HFF-Myc (cell line): ENCODE results near the gene HOXA2.
A peak's percentile ranks its signal among the peaks of the same experiment; 100 is the strongest.

Source experiments
- DNase-seq: peaks from one replicate; pipeline ENCODE4 v3.0.0-alpha.2; 2011; ENCODE audit warnings: low read depth; ENCODE audit errors: extremely low read depth
- H3K4me3 ChIP-seq: replicated peaks from 2 replicates; pipeline ENCODE4 v1.5.1; 2011; ENCODE audit warnings: low read depth, mild to moderate bottlenecking, control low read depth, low read length
- TF ChIP-seq, protein P1 (sequence below): IDR thresholded peaks from 2 replicates; pipeline ENCODE4 v1.5.1; 2012; ENCODE audit warnings: mild to moderate bottlenecking, low read depth, low read length, control low read depth; ENCODE audit errors: missing control alignments

The HOXA2 gene

DNA sequence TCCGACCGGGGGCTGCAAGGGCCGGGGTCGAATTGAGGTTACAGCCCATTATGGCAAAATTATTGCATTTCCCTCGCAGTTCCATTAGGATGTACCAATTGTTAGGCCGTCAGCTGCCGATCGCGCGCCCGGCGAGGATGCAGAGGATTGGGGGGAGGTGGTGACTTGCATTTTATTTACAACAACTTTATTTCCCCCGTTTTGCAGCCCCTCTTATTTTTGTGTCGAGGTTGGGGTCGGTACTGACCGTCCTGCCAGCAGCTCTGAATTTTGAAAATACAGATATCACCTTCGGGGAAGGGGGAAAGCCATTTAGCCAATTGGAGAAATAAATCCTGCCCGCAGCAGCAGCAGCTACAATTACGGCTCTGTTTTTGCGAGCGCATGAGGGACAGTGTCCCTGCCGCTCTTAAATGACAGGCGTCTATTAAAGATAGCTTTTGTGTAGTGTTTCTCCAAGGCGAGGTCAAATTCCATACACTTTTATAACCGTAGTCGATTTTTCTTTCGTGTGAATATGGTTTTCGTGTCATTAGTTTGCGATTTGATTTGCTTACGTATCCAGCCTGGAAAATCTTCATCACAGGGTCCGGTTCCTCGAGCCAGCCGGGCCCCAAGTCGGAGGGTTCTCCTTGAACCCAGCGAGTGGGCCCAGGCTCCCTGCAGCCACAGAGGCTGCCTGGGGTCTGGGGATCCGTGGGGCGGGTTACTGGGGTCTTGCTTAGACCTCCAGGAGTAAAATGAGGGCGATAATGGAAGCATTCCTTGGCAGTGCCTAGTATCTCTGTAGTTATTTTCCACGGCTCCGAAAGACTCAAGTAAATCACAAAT, 41.7 kb upstream of the HOXA2 start:
- TF ChIP-seq, protein P1, sequence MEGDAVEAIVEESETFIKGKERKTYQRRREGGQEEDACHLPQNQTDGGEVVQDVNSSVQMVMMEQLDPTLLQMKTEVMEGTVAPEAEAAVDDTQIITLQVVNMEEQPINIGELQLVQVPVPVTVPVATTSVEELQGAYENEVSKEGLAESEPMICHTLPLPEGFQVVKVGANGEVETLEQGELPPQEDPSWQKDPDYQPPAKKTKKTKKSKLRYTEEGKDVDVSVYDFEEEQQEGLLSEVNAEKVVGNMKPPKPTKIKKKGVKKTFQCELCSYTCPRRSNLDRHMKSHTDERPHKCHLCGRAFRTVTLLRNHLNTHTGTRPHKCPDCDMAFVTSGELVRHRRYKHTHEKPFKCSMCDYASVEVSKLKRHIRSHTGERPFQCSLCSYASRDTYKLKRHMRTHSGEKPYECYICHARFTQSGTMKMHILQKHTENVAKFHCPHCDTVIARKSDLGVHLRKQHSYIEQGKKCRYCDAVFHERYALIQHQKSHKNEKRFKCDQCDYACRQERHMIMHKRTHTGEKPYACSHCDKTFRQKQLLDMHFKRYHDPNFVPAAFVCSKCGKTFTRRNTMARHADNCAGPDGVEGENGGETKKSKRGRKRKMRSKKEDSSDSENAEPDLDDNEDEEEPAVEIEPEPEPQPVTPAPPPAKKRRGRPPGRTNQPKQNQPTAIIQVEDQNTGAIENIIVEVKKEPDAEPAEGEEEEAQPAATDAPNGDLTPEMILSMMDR: no peak
- DNase-seq: no peak
- no peak overlapping the region; the same call in 1 of the 2 replicates for H3K4me3 ChIP-seq

DNA sequence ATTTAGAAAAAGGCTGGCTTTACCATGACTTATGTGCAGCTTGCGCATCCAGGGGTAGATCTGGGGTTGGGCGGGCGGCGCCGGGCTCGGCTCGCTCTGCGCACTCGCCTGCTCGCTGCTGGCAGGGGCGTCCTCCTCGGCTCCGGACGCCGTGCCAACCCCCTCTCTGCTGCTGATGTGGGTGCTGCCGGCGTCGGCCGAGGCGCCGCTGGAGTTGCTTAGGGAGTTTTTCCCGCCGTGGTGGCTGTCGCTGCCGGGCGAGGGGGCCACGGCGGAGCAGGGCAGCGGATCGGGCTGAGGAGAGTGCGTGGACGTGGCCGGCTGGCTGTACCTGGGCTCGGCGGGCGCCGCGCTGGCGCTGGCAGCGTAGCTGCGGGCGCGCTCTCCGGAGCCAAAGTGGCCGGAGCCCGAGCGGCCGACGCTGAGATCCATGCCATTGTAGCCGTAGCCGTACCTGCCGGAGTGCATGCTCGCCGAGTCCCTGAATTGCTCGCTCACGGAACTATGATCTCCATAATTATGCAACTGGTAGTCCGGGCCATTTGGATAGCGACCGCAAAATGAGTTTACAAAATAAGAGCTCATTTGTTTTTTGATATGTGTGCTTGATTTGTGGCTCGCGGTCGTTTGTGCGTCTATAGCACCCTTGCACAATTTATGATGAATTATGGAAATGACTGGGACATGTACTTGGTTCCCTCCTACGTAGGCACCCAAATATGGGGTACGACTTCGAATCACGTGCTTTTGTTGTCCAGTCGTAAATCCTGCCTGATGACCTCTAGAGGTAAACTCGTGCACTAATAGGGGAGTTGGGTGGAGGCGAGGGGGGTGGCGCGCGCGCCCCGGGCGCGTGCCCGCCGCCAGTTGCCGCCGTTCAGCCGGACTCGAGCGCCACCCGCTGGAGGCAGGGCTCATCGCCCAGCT, 40.8 kb upstream of the HOXA2 start, which contains the start of gene HOXA5:
Gene HOXA5 (minus strand): TSS at position 659 of the 927 bp plus-strand sequence. CDS start 74 bp downstream, at position 585.
- TF ChIP-seq, protein P1: peak; percentile 82
- H3K4me3 ChIP-seq: peak within 1 kb of the TSS; percentile 41
- no peak for DNase-seq

DNA sequence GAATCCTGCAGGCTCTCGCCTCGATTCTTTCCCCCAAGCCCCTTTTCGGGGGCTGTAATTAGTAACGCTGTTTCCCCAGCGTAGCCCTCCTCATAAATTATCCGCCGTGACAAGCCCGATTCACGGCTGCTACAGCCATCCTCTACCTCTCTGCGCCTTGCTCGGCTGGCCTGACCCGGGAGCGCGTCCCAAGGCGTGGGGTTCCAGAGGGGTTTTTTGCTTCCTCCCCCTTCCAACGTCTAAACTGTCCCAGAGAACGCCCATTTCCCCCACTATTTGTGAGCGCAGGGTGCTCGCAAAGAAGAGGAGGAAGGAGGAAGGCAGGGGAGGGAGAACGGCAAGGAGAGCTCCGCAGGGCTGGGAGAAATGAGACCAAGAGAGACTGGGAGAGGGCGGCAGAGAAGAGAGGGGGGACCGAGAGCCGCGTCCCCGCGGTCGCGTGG, 40.1 kb upstream of the HOXA2 start:
- peak overlapping the region; percentile 41 for H3K4me3 ChIP-seq
- TF ChIP-seq, protein P1: no peak
- no peak for DNase-seq

DNA sequence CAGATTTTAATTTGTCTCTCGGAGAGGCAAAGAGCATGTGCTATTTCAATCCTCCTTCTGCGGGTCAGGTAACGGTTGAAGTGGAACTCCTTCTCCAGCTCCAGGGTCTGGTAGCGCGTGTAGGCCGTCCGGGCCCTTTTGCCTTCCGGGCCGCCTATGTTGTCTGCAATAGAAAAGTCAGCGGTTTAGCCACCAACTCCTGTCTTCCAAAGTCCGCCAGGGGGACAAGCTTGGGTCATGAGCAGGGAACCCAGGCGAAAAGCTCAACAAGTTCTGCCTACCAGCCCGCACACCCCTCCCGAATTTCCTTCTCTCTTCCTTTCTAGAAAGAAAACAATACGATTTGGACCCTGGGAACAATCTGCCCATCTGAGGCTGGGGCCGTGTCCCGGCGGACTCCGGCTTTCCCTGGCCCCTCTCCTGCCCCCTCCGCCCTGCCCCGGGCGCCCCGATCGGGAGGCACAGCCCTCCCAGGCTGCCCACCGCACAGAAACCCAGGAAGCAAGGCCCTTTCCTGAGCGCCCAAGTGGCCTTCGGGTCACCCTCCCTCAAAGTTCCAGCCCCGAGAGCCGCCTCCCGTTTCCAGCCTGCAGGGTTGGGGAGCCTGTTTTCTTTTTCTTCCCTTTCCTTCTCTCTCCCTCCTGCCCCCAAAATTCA, 39.6 kb upstream of the HOXA2 start:
- peak overlapping the region; percentile 41; the same call in 1 of the 2 replicates for H3K4me3 ChIP-seq
- no peak for DNase-seq
- TF ChIP-seq, protein P1: no peak

DNA sequence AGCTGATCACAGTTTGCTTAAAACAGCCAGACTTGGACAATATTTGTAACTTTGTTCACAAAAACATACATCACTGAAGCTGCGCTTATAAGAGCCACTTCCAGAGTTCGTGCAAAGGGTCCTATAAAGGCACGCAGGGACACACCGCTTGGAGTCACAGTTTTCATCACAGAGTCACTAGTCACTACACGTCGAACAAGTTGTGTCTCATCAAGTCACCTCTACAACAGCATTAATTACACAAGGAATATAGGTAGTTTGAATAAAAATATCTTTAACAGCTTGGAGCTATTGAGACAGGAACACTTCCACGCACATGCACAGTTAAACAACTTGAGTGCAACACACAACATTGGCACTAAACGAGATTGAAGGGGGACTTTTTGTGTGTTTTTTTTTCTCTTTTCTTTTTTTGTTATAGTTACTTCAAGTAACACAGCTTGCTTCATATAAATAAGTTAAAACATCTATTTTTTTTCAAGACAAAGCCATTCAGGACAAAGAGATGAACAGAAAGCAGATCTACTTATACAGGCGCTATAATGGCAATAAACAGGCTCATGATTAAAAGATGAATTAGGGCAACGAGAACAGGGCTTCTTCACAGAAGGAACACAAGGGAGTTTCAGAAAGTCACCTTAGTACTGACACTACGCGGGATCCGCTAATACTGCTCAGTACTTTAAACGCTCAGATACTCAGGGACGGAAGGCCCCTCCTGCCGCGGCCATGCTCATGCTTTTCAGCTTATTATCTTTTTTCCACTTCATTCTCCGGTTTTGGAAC, 38.8 kb upstream of the HOXA2 start:
- DNase-seq: no peak
- H3K4me3 ChIP-seq: no peak overlapping the region
- TF ChIP-seq, protein P1: no peak
